Muscle of back (tissue), 11 donors: Measurements from ENCODE around the gene RPL7A. TPM values are rescaled to one million over a fixed set of nuclear protein-coding genes. Genes with fewer than 3 reads are reported as not detected.

Experiments
- DNase-seq, 3 donors: peaks; one replicate each; pipeline versions ENCODE4 v3.0.0 to v3.0.0-alpha.2; 2013
- polyA plus RNA-seq, 10 donors: library from polyadenylated mRNA; unstranded; fragments of 120-200 nt; gene quantifications; one replicate each; pipeline ENCODE4 v1.2.1, GENCODE V29; 2013; ENCODE audit not compliant: insufficient read length in 10 of 10

RPL7A gene
- polyA plus RNA-seq, 10 donors, result 1,848 to 2,831 (median 2,454) TPM

- no peak for DNase-seq
Measured at GRCh38 chr9:133344979-133345378, 3.0 kb upstream of the RPL7A start.

- no peak for DNase-seq
Measured at GRCh38 chr9:133345596-133345995, 2.4 kb upstream of the RPL7A start.

GRCh38 chr9:133346021-133346785, 1.8 kb upstream of the RPL7A start:
- peak in 1 of 3 donors; percentile 30 for DNase-seq

GRCh38 chr9:133347515-133347984, 468 bp upstream of the RPL7A start:
- peak; percentile 29 to 72 (median 50) for DNase-seq

- DNase-seq, result no peak
Measured at GRCh38 chr9:133348718-133349573, 928 bp downstream of the RPL7A start.

- no peak for DNase-seq
Measured at GRCh38 chr9:133349965-133350616, 2.1 kb downstream of the RPL7A start.

GRCh38 chr9:133351526-133351907, 3.5 kb downstream of the RPL7A start:
- DNase-seq, result no peak

GRCh38 chr9:133351908-133352634, 4.1 kb downstream of the RPL7A start:
- DNase-seq, result no peak

GRCh38 chr9:133352635-133353340, 4.8 kb downstream of the RPL7A start:
- no peak for DNase-seq

- no peak for DNase-seq
Measured at GRCh38 chr9:133353548-133353947, 5.5 kb downstream of the RPL7A start.

- no peak for DNase-seq
Measured at GRCh38 chr9:133354766-133355165, 6.7 kb downstream of the RPL7A start.

GRCh38 chr9:133355881-133356357, 7.9 kb downstream of the RPL7A start:
- DNase-seq, result no peak

GRCh38 chr9:133356391-133357091, 8.5 kb downstream of the RPL7A start, which contains the start of the genes SURF1 and SURF2:
SURF1 (minus strand) TSS chr9:133356487; CDS start chr9:133356453, 34 bp downstream.
SURF2 (plus strand) TSS chr9:133356550; CDS start chr9:133356593, 43 bp downstream.
- DNase-seq, result peak; percentile 76 to 93 (median 88)

- no peak for DNase-seq
Measured at GRCh38 chr9:133357656-133358055, 9.6 kb downstream of the RPL7A start.

- peak in 1 of 3 donors; percentile 35 for DNase-seq
Measured at GRCh38 chr9:133359399-133360175, 11.6 kb downstream of the RPL7A start.

- no peak for DNase-seq
Measured at GRCh38 chr9:133360400-133361393, 12.7 kb downstream of the RPL7A start.

- DNase-seq, result no peak
Measured at GRCh38 chr9:133361507-133362092, 13.6 kb downstream of the RPL7A start.
